ENCODE data around the gene TSR1. TPM values are rescaled to one million over a fixed set of nuclear protein-coding genes. Genes with fewer than 3 reads are reported as not detected.

The TSR1 gene
- polyA plus RNA-seq, 1 of the 3 experiments (the other 2 are of a cell fraction) = 26.7 TPM

GRCh38 chr17:2371183-2372130 lies 35.2 kb upstream of the TSR1 start:
- Histone ChIP-seq H3K9ac (no peak overlapping the region), H3K36me3 (replicated peaks in 1 of 2; ENCODE audit: control insufficient read depth in 1 of 2, insufficient read depth in 2 of 2, low read length in 1 of 2) (peaks cover 3 to 77% of the 10 kb centered on the region in 2 experiments), H3K4me1 (ENCODE audit: control insufficient read depth in 1 of 2, insufficient read depth in 2 of 2, low read depth in 1 of 2, low read length in 1 of 2) (no peaks in the 10 kb centered on the region; a peak in 1 of 4 replicates), H3K27ac (ENCODE audit: low read depth in 2 of 2, low read length in 1 of 2) (no peak overlapping the region), H3K9me3 (no peaks in the 10 kb centered on the region), H3K4me2 (no peak overlapping the region), H3K27me3 (ENCODE audit: insufficient read depth) (no peaks in the 10 kb centered on the region), H3K9me2 (no peaks in the 10 kb centered on the region), H4K20me1 (ENCODE audit: insufficient read depth) (no peaks in the 10 kb centered on the region), H2AFZ (ENCODE audit: low read depth) (no peak overlapping the region), H3K79me2 (ENCODE audit: insufficient read depth) (no peaks in the 10 kb centered on the region), H3K4me3 (ENCODE audit: low read depth in 2 of 2, low read length in 1 of 2) (no peak overlapping the region), H3F3A (replicated peaks; ENCODE audit: insufficient read depth) (no peaks in the 10 kb centered on the region)
- CTCF ChIA-PET = interaction anchor here (7.5 to 26.4 kb wide), 3 partner anchors 11 to 38 kb away, joined by 59 to 654 read pairs (median 88); partner anchors contain the start of gene MNT
- POLR2A ChIA-PET = interaction anchor here (1.2 kb wide), 1 partner anchor 11 kb away, joined by 5 read pairs; no protein-coding TSS in a partner anchor
- 91% methylated on average over 24 of the region's 30 CpGs for WGBS (ENCODE audit: low lambda C conversion rate)
- TF ChIP-seq SMC3 (IDR thresholded peaks at IDR 0.05; ENCODE audit: low read depth, low read length) (no peak), RFX5 (IDR thresholded peaks at IDR 0.05; ENCODE audit: low read length) (no peak), YY1 (IDR thresholded peaks at IDR 0.05; ENCODE audit: low read depth) (no peak), NFIC (IDR thresholded peaks at IDR 0.05; ENCODE audit: borderline replicate concordance) (no peak), MEF2A (IDR thresholded peaks at IDR 0.05; ENCODE audit: borderline replicate concordance, low read depth) (no peak)
- TF ChIP-seq, protein P1, sequence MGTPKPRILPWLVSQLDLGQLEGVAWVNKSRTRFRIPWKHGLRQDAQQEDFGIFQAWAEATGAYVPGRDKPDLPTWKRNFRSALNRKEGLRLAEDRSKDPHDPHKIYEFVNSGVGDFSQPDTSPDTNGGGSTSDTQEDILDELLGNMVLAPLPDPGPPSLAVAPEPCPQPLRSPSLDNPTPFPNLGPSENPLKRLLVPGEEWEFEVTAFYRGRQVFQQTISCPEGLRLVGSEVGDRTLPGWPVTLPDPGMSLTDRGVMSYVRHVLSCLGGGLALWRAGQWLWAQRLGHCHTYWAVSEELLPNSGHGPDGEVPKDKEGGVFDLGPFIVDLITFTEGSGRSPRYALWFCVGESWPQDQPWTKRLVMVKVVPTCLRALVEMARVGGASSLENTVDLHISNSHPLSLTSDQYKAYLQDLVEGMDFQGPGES (IDR thresholded peaks at IDR 0.05; ENCODE audit: low read depth, low read length) = no peak
- TF ChIP-seq, protein P2, sequence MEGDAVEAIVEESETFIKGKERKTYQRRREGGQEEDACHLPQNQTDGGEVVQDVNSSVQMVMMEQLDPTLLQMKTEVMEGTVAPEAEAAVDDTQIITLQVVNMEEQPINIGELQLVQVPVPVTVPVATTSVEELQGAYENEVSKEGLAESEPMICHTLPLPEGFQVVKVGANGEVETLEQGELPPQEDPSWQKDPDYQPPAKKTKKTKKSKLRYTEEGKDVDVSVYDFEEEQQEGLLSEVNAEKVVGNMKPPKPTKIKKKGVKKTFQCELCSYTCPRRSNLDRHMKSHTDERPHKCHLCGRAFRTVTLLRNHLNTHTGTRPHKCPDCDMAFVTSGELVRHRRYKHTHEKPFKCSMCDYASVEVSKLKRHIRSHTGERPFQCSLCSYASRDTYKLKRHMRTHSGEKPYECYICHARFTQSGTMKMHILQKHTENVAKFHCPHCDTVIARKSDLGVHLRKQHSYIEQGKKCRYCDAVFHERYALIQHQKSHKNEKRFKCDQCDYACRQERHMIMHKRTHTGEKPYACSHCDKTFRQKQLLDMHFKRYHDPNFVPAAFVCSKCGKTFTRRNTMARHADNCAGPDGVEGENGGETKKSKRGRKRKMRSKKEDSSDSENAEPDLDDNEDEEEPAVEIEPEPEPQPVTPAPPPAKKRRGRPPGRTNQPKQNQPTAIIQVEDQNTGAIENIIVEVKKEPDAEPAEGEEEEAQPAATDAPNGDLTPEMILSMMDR (IDR thresholded peaks at IDR 0.05) = no peak
- peak; percentile 18 for DNase-seq

DNA sequence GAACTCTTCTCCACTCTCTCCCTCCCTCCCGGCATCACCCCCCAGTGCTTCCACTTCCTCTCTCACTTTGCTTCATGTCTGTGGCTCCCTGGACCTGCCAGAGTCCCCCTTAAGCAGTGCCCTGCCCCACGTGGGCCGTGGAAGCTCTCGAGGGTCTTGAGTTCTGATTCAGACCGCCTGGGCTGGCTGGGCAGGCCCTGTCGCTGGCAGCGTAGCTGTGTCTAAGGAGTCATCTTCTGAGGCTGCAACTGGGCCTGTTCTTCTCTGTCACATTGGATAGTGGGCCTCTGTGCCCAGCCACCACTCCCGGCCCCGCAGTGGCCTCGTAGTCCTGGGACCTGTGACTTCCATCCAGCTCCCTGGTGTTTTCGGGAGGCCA lies 33.9 kb upstream of the TSR1 start:
- Histone ChIP-seq H3K27ac (ENCODE audit: low read depth in 2 of 2, low read length in 1 of 2) (no peak overlapping the region), H3K9me2 (no peaks in the 10 kb centered on the region), H4K20me1 (ENCODE audit: insufficient read depth) (no peaks in the 10 kb centered on the region), H3K79me2 (ENCODE audit: insufficient read depth) (no peaks in the 10 kb centered on the region), H3K36me3 (replicated peaks in 1 of 2; ENCODE audit: control insufficient read depth in 1 of 2, insufficient read depth in 2 of 2, low read length in 1 of 2) (peaks cover 0 to 73% of the 10 kb centered on the region in 2 experiments), H3K4me1 (ENCODE audit: control insufficient read depth in 1 of 2, insufficient read depth in 2 of 2, low read depth in 1 of 2, low read length in 1 of 2) (no peaks in the 10 kb centered on the region; a peak in 1 of 4 replicates), H3K4me2 (no peak overlapping the region), H3K9ac (no peak overlapping the region), H3K4me3 (ENCODE audit: low read depth in 2 of 2, low read length in 1 of 2) (no peak overlapping the region), H3F3A (replicated peaks; ENCODE audit: insufficient read depth) (no peaks in the 10 kb centered on the region), H2AFZ (ENCODE audit: low read depth) (no peak overlapping the region), H3K27me3 (ENCODE audit: insufficient read depth) (no peaks in the 10 kb centered on the region), H3K9me3 (no peaks in the 10 kb centered on the region)
- CTCF ChIA-PET = interaction anchor here (1.0 to 26.4 kb wide), 6 partner anchors 8 to 315 kb away, joined by 3 to 654 read pairs (median 31); partner anchors contain the start of genes HIC1 and MNT
- no peak for DNase-seq
- TF ChIP-seq TAF1 (IDR thresholded peaks at IDR 0.05; ENCODE audit: borderline replicate concordance, low read depth, low read length) = no peak
- TF ChIP-seq NRF1 (IDR thresholded peaks at IDR 0.05; ENCODE audit: low read depth, low read length) = no peak
- TF ChIP-seq EP300 (IDR thresholded peaks at IDR 0.05; ENCODE audit: borderline replicate concordance in 1 of 2, low read depth in 1 of 2, low read length in 1 of 2) = no peak
- TF ChIP-seq FOXJ3 (CRISPR knock-in tag; IDR thresholded peaks at IDR 0.05) = no peak
- TF ChIP-seq TEAD4 (IDR thresholded peaks at IDR 0.05; ENCODE audit: borderline replicate concordance, insufficient read depth) = no peak
- TF ChIP-seq, protein P3, sequence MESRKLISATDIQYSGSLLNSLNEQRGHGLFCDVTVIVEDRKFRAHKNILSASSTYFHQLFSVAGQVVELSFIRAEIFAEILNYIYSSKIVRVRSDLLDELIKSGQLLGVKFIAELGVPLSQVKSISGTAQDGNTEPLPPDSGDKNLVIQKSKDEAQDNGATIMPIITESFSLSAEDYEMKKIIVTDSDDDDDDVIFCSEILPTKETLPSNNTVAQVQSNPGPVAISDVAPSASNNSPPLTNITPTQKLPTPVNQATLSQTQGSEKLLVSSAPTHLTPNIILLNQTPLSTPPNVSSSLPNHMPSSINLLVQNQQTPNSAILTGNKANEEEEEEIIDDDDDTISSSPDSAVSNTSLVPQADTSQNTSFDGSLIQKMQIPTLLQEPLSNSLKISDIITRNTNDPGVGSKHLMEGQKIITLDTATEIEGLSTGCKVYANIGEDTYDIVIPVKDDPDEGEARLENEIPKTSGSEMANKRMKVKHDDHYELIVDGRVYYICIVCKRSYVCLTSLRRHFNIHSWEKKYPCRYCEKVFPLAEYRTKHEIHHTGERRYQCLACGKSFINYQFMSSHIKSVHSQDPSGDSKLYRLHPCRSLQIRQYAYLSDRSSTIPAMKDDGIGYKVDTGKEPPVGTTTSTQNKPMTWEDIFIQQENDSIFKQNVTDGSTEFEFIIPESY (IDR thresholded peaks at IDR 0.05; ENCODE audit: borderline replicate concordance, low read depth) = no peak
- no peak for TF ChIP-seq FOXM1 (IDR thresholded peaks at IDR 0.05; ENCODE audit: low read depth)
- TF ChIP-seq EZH2phosphoT487 (IDR thresholded peaks at IDR 0.05; ENCODE audit: borderline replicate concordance, low read depth) = no peak
- TF ChIP-seq, protein P4, sequence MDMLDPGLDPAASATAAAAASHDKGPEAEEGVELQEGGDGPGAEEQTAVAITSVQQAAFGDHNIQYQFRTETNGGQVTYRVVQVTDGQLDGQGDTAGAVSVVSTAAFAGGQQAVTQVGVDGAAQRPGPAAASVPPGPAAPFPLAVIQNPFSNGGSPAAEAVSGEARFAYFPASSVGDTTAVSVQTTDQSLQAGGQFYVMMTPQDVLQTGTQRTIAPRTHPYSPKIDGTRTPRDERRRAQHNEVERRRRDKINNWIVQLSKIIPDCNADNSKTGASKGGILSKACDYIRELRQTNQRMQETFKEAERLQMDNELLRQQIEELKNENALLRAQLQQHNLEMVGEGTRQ (IDR thresholded peaks at IDR 0.05; ENCODE audit: borderline replicate concordance, low read depth, low read length) = no peak
- no peak for TF ChIP-seq JUND (IDR thresholded peaks at IDR 0.05)
- WGBS (ENCODE audit: low lambda C conversion rate) = 96% methylated on average over 11 of the region's 11 CpGs
- POLR2A ChIA-PET = interaction anchor here (1.1 kb wide), 1 partner anchor 10 kb away, joined by 3 read pairs; no protein-coding TSS in a partner anchor

All from SK-N-SH (cell line).